BE2C (cell line): ENCODE measurements around the gene FAM131B. TPM values are rescaled to one million over a fixed set of nuclear protein-coding genes. Genes with fewer than 3 reads are reported as not detected.
A peak's percentile ranks its signal among the peaks of the same experiment; 100 is the strongest.

Experiments used
- DNase-seq: peaks from one replicate; pipeline ENCODE4 v3.0.0-alpha.2; 2020
- H3K27me3 ChIP-seq: fragments of 250-450 bp; sonication (Bioruptor Pico); 2 replicates; pipeline ENCODE4 v1.5.1; 2020; ENCODE audit warnings: mild to moderate bottlenecking
- H3K36me3 ChIP-seq: fragments of 250-450 bp; sonication (Bioruptor Pico); 2 replicates; pipeline ENCODE4 v1.5.1; 2020; ENCODE audit warnings: mild to moderate bottlenecking
- H3K4me1 ChIP-seq: fragments of 250-450 bp; sonication (Bioruptor Pico); 2 replicates; pipeline ENCODE4 v1.5.1; 2020
- H3K4me3 ChIP-seq: 2 replicates; pipeline ENCODE4 v1.5.1; 2011; ENCODE audit warnings: low read depth, low read length
- H3K9me3 ChIP-seq: fragments of 250-450 bp; sonication (Bioruptor Pico); 2 replicates; pipeline ENCODE4 v1.5.1; 2020
- CTCF ChIP-seq: IDR thresholded peaks from 2 replicates; pipeline ENCODE4 v1.5.1; 2012; ENCODE audit warnings: mild to moderate bottlenecking, low read depth, low read length
- polyA plus RNA-seq: library from polyadenylated mRNA; unstranded; fragments of >200 nt; gene quantifications from one replicate; pipeline ENCODE4 v1.2.1, GENCODE V29; 2012; ENCODE audit warnings: low read depth, missing spikeins; ENCODE audit not compliant: insufficient read length, insufficient read depth

FAM131B gene
- polyA plus RNA-seq = not detected

GRCh38 chr7:143362131-143363015 is at the start of gene FAM131B:
TSS of gene FAM131B (minus strand) at chr7:143362713. CDS start at chr7:143362603, 110 bp downstream.
- Histone ChIP-seq H3K36me3 (no peaks in the 10 kb centered on the region), H3K27me3 (peaks cover 85% of the 10 kb centered on the region), H3K4me1 (no peaks in the 10 kb centered on the region), H3K4me3 (peak within 1 kb of the TSS; percentile 19; the same call in 1 of the 2 replicates), H3K9me3 (no peaks in the 10 kb centered on the region)
- TF ChIP-seq CTCF = no peak
- DNase-seq = no peak

GRCh38 chr7:143411976-143412708 is 49.6 kb upstream of the FAM131B start:
- DNase-seq = no peak
- Histone ChIP-seq H3K4me1 (no peaks in the 10 kb centered on the region), H3K36me3 (no peaks in the 10 kb centered on the region), H3K4me3 (no peak overlapping the region), H3K27me3 (peaks cover 23% of the 10 kb centered on the region), H3K9me3 (no peaks in the 10 kb centered on the region)
- TF ChIP-seq CTCF = no peak

GRCh38 chr7:143410521-143411004 is 48.0 kb upstream of the FAM131B start:
- no peak for DNase-seq
- TF ChIP-seq CTCF = no peak
- H3K4me1 ChIP-seq = no peaks in the 10 kb centered on the region
- no peaks in the 10 kb centered on the region for H3K9me3 ChIP-seq
- no peak overlapping the region for H3K4me3 ChIP-seq
- no peaks in the 10 kb centered on the region for H3K36me3 ChIP-seq
- H3K27me3 ChIP-seq = peaks cover 15% of the 10 kb centered on the region

GRCh38 chr7:143408686-143409561 is 46.4 kb upstream of the FAM131B start, which contains the start of gene EPHA1:
TSS of gene EPHA1 (minus strand) at chr7:143408856. CDS start at chr7:143408805, 51 bp downstream.
- Histone ChIP-seq H3K4me3 (no peak within 1 kb of the TSS), H3K4me1 (no peaks in the 10 kb centered on the region), H3K9me3 (no peaks in the 10 kb centered on the region), H3K27me3 (peaks cover 12% of the 10 kb centered on the region), H3K36me3 (no peaks in the 10 kb centered on the region)
- no peak for TF ChIP-seq CTCF
- DNase-seq = no peak

GRCh38 chr7:143408252-143408685 is 45.8 kb upstream of the FAM131B start:
- H3K27me3 ChIP-seq = peaks cover 16% of the 10 kb centered on the region

More at GRCh38 chr7:143408252-143408685, 45.8 kb upstream of the FAM131B start:
- Histone ChIP-seq H3K9me3 (no peaks in the 10 kb centered on the region), H3K4me3 (no peak overlapping the region), H3K36me3 (no peaks in the 10 kb centered on the region), H3K4me1 (no peaks in the 10 kb centered on the region)
- no peak for DNase-seq
- no peak for TF ChIP-seq CTCF
